ENCODE results near the gene USB1. TPM values are rescaled to one million over a fixed set of nuclear protein-coding genes. Genes with fewer than 3 reads are reported as not detected.

USB1 gene
- total RNA-seq, 4 donors from 2014 or later: 31.5 to 51.1 (median 33.3) TPM

DNA sequence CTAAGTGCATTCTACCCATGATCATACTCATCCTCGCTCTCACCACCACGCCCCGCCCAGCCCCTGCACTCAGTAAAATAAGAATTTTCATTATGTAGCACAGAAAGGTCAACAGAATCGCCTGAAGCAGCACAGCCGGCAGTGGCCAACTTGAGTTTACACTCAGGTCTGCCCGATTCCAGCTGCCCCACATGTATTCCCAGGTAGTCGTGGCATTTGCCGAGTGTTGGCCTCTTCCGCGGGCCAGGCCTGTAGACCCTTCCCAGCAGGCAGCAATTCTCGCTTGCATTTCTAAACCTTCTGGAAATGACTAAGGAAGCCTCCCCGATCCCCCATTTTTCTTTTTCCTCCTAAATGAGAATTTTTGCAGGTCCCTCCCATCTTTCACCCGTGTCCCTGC, 30.9 kb upstream of the USB1 start:
- Histone ChIP-seq H3K9me3 (no peaks in the 10 kb centered on the region), H3K4me3 (no peak overlapping the region), H3K27me3 (no peaks in the 10 kb centered on the region), H3K4me1 (no peaks in the 10 kb centered on the region), H3K36me3 (no peaks in the 10 kb centered on the region), H3K27ac (replicated peaks in 1 of 4) (no peak overlapping the region)
- TF ChIP-seq POLR2A (IDR thresholded peaks at IDR 0.05; ENCODE audit: low read depth) (no peak), EP300 (IDR thresholded peaks at IDR 0.05) (no peak), CTCF (IDR thresholded peaks at IDR 0.05) (no peak), POLR2AphosphoS5 (IDR thresholded peaks at IDR 0.05) (no peak)
- 76% methylated on average over 13 of the region's 13 CpGs for WGBS
- DNase-seq (ENCODE audit: extremely low spot score): no peak
- intact Hi-C loops (cut with DNase I): no loop called here

GRCh38 chr16:57970970-57971369, 30.2 kb upstream of the USB1 start, which contains the start of gene CNGB1:
TSS of gene CNGB1 (minus strand) at chr16:57971128. CDS start at chr16:57967286, 3,842 bp downstream.
- 65% methylated on average over 6 of the region's 6 CpGs for WGBS
- Histone ChIP-seq H3K4me3 (no peak within 1 kb of the TSS), H3K9me3 (no peaks in the 10 kb centered on the region), H3K27ac (replicated peaks in 1 of 4) (no peak within 1 kb of the TSS), H3K27me3 (no peaks in the 10 kb centered on the region), H3K36me3 (no peaks in the 10 kb centered on the region), H3K4me1 (peaks cover 0 to 4% (median 3%) of the 10 kb centered on the region in 4 donors)
- TF ChIP-seq POLR2A (IDR thresholded peaks at IDR 0.05; ENCODE audit: low read depth) (no peak), CTCF (IDR thresholded peaks at IDR 0.05) (no peak), POLR2AphosphoS5 (IDR thresholded peaks at IDR 0.05) (no peak), EP300 (IDR thresholded peaks at IDR 0.05) (no peak)
- intact Hi-C loops (cut with DNase I): no loop called here
- DNase-seq (ENCODE audit: extremely low spot score): no peak

DNA sequence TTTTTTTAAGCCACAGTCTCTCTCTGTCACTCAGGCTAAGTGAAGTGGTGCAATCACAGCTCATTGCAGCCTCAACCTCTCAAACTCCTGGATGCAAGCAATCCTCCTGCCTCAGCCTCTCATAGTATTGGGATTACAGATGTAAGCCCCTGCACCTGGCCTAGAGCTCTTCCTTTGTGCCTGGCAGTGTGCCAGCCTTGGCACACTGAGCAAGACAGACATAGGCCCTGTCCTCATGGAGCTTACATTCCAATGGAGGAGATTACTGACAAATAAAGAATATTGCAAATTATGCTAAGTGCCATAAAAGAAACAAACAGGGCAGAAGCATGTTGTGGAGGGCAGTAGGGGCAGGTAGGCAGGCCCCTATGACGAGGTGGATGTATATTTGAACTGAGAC, 29.4 kb upstream of the USB1 start:
- no peak for DNase-seq (ENCODE audit: extremely low spot score)
- WGBS: 74% methylated on average over 1 of the region's 1 CpG

GRCh38 chr16:57972306-57972705, 28.9 kb upstream of the USB1 start:
- no peak overlapping the region for H3K27ac ChIP-seq (replicated peaks in 1 of 4)
- no peak overlapping the region for H3K4me3 ChIP-seq
- intact Hi-C loops (cut with DNase I): no loop called here
- H3K4me1 ChIP-seq: peaks cover 0 to 14% (median 10%) of the 10 kb centered on the region in 4 donors
- no peak for DNase-seq (ENCODE audit: extremely low spot score)
- H3K9me3 ChIP-seq: no peaks in the 10 kb centered on the region
- no peaks in the 10 kb centered on the region for H3K36me3 ChIP-seq
- no peaks in the 10 kb centered on the region for H3K27me3 ChIP-seq
- TF ChIP-seq POLR2AphosphoS5 (IDR thresholded peaks at IDR 0.05) (no peak), EP300 (IDR thresholded peaks at IDR 0.05) (no peak), POLR2A (IDR thresholded peaks at IDR 0.05; ENCODE audit: low read depth) (no peak), CTCF (IDR thresholded peaks at IDR 0.05) (no peak)
- 76% methylated on average over 4 of the region's 4 CpGs for WGBS

More for the DNA sequence above, 29.4 kb upstream of the USB1 start:
- intact Hi-C loops (cut with DNase I): no loop called here
- Histone ChIP-seq H3K36me3 (no peaks in the 10 kb centered on the region), H3K9me3 (no peaks in the 10 kb centered on the region), H3K4me1 (peaks cover 0 to 13% (median 10%) of the 10 kb centered on the region in 4 donors), H3K4me3 (no peak overlapping the region), H3K27ac (replicated peaks in 1 of 4) (no peak overlapping the region), H3K27me3 (no peaks in the 10 kb centered on the region)
- TF ChIP-seq POLR2AphosphoS5 (IDR thresholded peaks at IDR 0.05): no peak
- no peak for TF ChIP-seq POLR2A (IDR thresholded peaks at IDR 0.05; ENCODE audit: low read depth)
- TF ChIP-seq CTCF (IDR thresholded peaks at IDR 0.05): no peak
- TF ChIP-seq EP300 (IDR thresholded peaks at IDR 0.05): no peak

GRCh38 chr16:57976331-57976796, 24.8 kb upstream of the USB1 start:
- Histone ChIP-seq H3K27ac (replicated peaks in 1 of 4) (peak overlapping the region in 3 of 4 donors; percentile 22 to 51 (median 31)), H3K4me3 (no peak overlapping the region), H3K9me3 (no peaks in the 10 kb centered on the region), H3K36me3 (no peaks in the 10 kb centered on the region), H3K27me3 (no peaks in the 10 kb centered on the region), H3K4me1 (peaks cover 0 to 14% (median 10%) of the 10 kb centered on the region in 4 donors)
- TF ChIP-seq POLR2AphosphoS5 (IDR thresholded peaks at IDR 0.05): no peak
- TF ChIP-seq CTCF (IDR thresholded peaks at IDR 0.05): no peak
- WGBS: 55% methylated on average over 2 of the region's 2 CpGs
- no peak for DNase-seq (ENCODE audit: extremely low spot score)
- intact Hi-C loops (cut with DNase I): no loop called here
